NCI-H2171 (cell line): ENCODE measurements around the gene PCNA.

ENCODE experiments used
- DNase-seq: peaks from one replicate; lab custom pipeline; 2025; lab: John Stamatoyannopoulos, UW

PCNA gene

GRCh38 chr20:5119435-5120184, at the start of gene PCNA:
Gene PCNA (minus strand): TSS chr20:5119958. CDS start chr20:5119798, 160 bp downstream.
- DNase-seq: peak; percentile 99

GRCh38 chr20:5168651-5169396, 49.1 kb upstream of the PCNA start:
- peak; percentile 94 for DNase-seq

DNA sequence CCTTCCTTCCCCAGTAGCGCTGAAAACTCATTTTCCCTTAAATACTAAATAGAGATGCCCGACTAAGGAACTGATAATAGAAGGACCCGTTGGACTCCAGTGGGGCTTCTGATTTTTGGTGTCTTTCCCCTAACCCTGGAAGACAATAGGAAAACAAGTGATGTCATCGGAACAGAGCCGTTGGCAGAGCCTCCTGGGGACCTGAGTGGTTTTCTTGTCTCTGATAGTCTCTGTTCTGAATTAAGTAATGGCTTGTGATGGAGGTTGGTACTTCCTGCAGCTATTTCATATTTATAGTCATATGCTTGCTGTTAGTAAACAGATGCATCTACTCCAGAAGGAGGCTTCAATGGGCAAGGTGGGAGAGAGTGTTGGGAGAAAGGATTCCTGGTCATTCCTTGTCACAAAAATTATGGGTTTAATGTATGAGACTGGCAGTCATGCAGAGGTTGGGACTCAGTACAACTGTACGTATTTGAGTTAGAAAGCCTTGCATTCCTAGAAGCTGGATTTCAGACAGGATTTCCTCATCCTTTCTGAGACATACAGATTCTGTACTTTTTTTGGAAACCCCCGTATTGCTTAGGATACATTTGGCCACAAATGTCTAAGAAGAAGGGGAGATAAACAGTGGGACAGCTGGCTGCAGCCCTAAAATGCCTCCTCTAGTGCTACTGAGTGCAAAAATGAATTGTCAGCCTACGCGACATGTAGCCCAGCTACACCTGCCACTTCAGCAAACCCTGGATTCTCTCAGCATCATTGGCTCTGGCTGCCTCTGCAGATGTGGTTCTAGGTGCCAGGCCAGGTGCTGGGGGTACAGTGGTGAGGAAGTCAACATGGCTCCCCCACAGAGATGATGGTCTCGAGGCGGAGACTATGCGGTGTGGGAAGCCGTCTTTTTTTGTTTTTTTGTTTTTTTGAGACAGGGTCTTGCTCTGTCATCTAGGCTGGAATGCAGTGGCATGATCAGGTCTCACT, 45.2 kb upstream of the PCNA start:
- DNase-seq: no peak

- DNase-seq: no peak
Observed at GRCh38 chr20:5161536-5162164, 41.9 kb upstream of the PCNA start.

- no peak for DNase-seq
Observed at GRCh38 chr20:5160882-5161281, 41.1 kb upstream of the PCNA start.

DNA sequence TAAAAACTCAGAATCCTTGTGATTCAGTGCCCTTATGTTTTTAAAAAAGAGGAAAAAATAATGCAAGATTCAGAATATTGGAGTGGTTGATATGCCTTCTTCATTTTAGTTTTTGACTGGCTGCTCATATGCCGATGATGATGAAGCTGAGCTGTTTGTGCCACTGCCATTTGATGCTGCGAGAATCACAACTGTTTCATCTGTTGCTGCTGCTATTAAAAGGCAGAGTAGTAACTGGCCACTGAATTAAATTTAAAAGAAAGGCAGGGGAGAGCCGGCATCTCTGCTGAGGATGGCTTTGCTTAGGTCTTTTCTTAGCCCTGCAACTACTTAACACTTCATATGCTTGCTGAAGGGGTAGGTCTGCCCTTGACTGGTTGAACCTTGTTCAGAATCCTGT, 40.2 kb upstream of the PCNA start:
- no peak for DNase-seq

DNA sequence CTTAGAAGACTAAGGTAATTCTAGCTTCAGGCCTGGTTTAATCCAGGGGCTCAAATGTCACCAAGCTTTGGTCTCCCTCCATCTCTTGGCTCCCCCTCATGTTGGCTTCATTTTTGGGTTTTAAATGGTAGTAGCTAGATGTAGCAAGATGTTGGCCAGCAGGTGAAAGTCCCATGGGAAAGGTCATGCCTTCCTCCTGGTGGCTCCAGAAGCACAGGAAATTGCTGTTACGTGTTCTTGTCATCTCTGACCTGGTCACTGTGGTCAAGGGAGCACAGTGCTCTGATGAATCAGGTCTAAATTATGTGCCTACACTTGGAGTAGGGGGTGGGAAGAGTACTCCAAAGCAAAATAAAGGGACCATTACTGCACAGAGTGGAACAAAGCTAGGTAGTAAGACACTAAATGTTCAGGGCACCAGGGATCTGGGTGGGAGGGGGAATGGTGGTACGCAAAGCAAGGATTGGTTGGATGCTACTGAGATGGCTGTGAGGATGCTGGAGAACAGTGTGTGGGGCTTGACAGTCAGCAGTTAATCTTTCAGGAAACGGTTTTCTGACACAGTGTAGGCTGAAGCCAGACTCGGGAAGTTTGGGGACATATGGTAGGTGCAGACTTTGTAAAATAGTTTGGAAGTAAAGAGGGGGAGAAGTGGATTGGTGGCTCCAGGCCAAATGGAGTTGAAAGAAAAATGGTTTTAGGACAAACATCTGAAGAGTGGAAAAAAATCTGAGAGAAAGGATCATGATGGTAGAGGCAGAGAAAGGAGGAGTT, 37.1 kb upstream of the PCNA start:
- no peak for DNase-seq

DNA sequence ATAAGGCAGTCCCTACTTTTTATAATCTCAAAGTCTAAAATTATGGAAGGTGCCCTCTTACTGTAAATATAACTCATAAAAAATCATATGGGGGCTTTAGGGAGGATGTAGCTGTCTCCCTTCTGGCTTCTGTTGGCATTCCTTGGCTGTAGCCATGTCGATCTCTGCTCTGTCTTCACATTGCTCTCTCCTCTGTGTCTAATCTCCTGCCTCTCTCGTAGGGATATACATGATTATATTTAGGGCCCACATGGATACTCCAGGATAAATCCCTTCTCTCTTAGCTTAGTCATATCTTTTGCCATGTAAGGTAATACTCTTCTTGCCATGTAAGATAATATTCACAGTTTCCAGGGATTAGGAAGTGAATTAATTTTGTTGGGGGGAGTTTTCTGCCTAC, 35.6 kb upstream of the PCNA start:
- no peak for DNase-seq

GRCh38 chr20:5154543-5154925, 34.8 kb upstream of the PCNA start:
- DNase-seq: no peak

DNA sequence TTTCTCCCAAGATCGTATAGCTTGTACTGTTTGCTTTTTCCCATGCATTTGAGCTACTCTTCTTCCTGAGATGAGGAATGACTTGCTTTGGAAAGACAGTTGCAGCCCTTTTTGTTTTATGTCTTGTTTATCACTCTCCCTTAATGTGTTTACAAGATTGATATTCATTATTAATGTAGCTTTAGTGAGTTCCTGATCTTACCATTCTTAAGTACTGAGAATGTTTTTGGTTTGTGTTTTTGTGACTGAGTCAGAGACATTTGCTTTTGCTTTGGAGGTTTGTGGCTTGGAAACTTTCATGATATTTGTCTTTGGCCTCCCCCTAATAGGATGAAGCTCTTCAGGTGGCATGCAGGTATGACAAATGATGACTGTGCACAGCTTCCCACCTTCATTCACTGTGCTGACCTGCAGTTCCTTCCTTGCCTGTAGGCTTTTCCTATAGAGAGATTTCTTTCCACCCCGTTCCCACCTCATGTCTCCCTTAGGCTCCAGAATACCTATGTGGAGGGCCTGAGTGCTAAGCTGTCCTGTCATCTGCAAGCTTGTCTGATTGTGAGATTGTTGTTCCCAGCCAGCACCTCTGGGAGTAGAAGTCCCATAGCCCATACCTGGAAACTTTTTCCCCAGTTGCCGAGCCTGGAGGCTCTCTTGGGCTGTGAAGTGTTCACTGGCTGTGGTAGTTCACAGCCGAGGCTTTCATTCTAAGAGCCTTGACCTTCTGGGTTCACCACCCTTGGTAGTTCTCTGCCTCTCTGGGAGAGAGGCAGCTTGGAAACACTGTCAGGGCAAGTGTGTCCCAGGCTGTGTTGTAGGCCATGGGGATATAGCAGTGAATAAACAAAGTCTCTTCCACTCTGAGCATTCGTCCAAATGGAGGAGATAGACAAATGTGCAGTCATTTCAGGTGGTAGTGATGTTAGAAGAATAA, 34.1 kb upstream of the PCNA start:
- DNase-seq: no peak

DNA sequence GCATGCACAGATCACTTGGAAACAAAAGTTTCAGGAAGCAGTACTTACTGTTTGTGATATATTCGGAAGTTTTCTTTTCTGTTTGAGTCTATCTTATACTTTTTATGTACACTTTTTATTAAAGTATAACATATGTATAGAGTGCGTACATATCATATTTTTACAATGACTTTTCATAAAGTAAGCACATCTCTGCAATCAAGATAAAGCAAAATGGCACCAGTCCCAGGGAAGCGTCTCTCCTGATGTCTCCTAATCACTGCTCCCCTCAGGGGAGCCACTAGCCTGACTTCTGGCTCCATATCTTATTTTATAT, 33.4 kb upstream of the PCNA start:
- no peak for DNase-seq

DNA sequence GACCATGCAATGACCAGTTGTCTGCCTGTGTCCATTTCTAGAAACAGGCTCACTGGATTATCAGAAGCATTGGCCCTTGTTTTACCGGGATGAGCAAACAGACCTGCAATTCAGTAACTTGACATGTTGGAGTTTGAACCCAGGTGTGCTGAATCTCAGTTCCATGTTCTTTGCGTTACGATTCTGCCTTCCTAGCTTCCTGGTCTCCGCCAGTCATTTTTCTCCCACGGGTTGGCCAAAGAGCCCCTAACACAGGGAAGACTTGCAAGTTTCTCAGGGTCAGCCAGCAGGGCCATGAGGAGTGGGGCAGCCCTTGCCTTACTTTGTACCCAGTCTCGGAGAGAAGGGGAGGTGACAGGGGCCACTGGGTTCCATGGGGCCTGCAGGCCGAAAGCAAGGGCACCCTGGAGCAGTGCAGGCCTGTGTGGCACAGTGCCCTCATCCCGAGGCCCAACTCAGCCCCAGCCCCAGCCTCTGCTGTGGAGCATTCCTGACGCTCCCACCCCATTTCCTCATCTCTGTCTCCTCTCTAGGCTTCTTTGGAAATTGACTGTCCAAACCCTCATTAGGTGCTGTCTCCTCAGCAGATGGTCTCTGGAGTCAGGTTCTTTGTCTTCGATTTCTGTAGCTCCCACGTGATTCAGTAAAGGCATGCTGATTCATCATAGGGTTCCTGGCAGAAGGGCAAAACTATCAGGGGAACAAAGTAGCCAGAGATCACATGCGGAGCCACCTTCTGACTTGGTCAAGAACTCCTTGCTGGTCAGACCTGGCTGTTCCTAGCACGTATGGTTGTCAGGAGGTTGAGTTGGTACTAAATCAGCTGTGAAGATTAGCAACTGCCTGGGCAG, 30.7 kb upstream of the PCNA start:
- DNase-seq: peak; percentile 15

DNA sequence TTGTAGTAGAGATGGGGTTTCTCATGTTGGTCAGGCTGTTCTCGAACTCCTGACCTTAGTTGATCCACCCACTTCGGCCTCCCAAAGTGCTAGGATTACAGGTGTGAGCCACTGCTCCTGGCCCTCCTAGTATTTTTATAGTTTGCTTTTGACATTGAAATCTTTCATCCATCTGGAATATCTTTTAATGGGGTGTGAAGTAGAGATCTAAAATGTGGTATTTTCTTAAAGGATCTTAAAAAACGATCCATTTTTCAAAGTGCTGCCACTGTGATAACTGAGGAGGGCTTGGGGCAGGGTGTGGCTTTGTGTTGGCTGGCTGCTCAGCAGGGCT, 30.1 kb upstream of the PCNA start:
- DNase-seq: no peak

DNA sequence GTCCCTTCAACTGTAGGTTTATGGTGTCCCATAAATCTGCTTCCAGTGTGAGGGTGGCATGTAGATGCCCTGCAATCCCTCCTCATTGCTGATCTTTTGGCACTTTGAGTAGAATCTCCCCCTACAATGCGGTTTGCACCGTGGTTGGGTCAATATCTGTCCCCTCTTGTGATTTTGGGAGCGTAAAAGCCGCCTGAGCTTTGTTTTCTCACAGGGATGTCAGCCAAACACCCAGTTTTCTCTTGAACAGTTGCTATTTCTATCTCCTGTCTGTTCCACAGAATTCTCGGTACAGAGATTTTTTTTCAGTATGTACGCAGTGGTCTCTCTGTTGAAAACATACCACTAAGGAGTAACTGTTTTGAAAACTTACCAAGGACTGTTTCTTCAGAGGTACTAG, 28.8 kb upstream of the PCNA start:
- no peak for DNase-seq

- no peak for DNase-seq
Observed at GRCh38 chr20:5146871-5147592, 27.3 kb upstream of the PCNA start.

GRCh38 chr20:5146099-5146668, 26.4 kb upstream of the PCNA start:
- no peak for DNase-seq

GRCh38 chr20:5145365-5146098, 25.8 kb upstream of the PCNA start:
- DNase-seq: no peak

DNA sequence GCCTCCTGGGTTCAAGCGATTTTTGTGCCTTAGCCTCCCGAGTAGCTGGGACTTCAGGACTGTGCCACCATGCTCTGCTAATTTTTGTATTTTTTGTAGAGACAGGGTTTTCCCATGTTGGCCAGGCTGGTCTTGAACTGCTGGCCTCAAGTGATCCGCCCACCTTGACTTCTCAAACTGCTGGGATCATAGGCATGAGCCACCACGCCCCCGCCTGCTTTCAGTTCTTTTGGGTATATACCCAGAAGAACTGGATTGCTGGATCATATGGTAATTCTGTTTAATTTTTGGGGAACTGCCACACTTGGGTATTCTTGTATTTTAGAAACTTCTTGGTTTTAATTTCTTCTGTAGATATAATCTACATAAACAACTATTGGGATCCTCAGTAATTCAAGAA, 24.1 kb upstream of the PCNA start:
- no peak for DNase-seq
